Measurements from ENCODE around the gene ATP7B. TPM values are rescaled to one million over a fixed set of nuclear protein-coding genes. Genes with fewer than 3 reads are reported as not detected.

ATP7B gene
- total RNA-seq, 8 experiments from 2014 or later: 0.97 to 7.3 (median 5.6) TPM

DNA sequence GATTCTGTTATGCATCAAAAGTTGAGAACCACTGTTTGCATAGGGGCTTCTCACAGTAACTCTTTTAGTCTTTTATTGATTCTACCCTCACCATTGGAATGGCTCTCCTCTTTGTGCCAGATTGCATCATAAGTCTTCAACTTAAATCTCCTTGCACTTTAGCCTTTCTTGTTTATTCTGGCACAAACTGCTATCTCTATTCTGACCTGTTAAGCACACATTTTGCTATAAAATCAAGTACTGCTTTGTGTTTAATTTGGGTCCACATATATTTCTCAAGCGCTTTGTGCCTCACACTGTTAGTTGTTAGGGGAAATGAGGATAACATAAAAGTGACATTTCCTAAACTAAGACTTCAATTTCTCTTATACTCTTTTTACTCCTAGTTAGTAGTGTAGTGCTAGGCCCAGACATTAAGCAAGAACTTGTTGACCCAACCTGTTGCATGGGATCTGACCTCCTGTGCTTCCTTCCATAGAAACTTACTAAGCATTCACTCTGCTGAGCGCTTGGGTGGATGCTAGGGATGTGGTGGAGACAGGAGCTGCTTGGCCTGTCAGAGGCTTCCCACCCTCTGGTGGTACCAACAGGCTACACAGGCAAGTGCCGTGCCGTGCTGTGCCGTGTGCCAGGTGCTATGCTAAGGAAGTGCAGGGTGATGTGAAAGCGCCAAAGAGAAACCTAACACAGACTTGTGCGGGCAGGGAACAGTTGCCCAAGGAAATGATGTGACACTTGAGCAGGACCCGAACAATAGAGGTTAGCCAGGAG, 14.4 kb upstream of the ATP7B start:
- 80 to 100% (median 97%) methylated on average over 1 to 6 of the region's 8 CpGs; no CpG with 5 or more reads in 1 of the 10 experiments for WGBS, 10 experiments
- no peak for ATAC-seq (replicated peaks in 6 of 8)
- in situ Hi-C loops (cut with MboI; ENCODE audit: low pct_unique_long_range_greater_than_20kb in 2 of 9, low sequenced_read_pairs in 9 of 9, unreplicated experiment in 9 of 9): no loop called here
- no peak overlapping the region for H3K27ac ChIP-seq
- H3K4me1 ChIP-seq (replicated peaks in 1 of 2): no peaks in the 10 kb centered on the region
- no peak overlapping the region for H3K4me3 ChIP-seq

DNA sequence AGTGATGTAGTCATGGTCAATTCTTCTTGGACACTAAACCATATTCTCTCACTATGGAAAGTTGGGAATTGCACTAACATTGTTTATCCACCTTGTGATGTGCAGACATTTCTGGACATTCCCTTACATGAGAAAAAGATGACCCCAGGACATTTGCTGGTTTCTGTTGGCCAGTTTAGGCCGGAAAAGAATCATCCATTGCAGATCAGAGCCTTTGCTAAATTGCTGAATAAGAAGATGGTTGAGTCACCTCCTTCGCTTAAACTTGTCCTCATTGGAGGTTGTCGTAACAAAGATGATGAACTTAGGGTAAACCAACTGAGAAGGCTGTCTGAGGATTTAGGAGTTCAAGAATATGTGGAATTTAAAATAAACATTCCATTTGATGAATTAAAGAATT, 13.2 kb upstream of the ATP7B start, which contains the start of gene UTP14C:
Gene UTP14C, plus strand, starts transcription at position 211 of the 400 bp plus-strand sequence. CDS start 4,114 bp downstream, outside the sequence.
- ATAC-seq (replicated peaks in 6 of 8): no peak
- H3K4me1 ChIP-seq (replicated peaks in 1 of 2): no peaks in the 10 kb centered on the region
- H3K4me3 ChIP-seq: no peak within 1 kb of the TSS
- H3K27ac ChIP-seq: no peak within 1 kb of the TSS
- 60 to 100% (median 100%) methylated on average over 1 to 3 of the region's 3 CpGs; no CpG with 5 or more reads in 1 of the 10 experiments for WGBS, 10 experiments
- in situ Hi-C loops (cut with MboI; ENCODE audit: low pct_unique_long_range_greater_than_20kb in 2 of 9, low sequenced_read_pairs in 9 of 9, unreplicated experiment in 9 of 9): no loop called here

DNA sequence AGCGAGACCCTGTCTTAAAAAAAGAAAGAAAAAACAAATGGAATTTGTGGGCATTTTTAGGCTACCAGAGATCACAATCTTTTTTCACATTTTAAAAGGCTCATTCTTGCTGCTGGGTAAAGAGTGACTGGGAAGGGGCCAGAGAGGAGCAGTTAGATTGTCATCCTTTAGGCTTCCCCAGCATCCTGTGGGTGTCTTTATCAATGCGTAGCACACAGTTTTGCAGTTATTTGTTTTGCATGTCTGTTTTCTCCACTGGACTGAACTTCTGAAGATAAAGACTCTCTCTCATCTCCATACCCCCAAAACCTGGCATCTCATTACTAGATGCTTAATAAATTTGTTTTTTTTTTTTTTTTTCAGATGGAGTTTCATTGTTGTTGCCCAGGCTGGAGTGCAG, 11.1 kb upstream of the ATP7B start:
- in situ Hi-C loops (cut with MboI; ENCODE audit: low pct_unique_long_range_greater_than_20kb in 2 of 9, low sequenced_read_pairs in 9 of 9, unreplicated experiment in 9 of 9): no loop called here
- H3K4me1 ChIP-seq (replicated peaks in 1 of 2): no peaks in the 10 kb centered on the region
- H3K27ac ChIP-seq: no peak overlapping the region
- 83 to 100% (median 100%) methylated on average over 1 to 2 of the region's 2 CpGs; no CpG with 5 or more reads in 3 of the 10 experiments for WGBS, 10 experiments
- ATAC-seq (replicated peaks in 6 of 8): no peak
- H3K4me3 ChIP-seq: no peak overlapping the region

DNA sequence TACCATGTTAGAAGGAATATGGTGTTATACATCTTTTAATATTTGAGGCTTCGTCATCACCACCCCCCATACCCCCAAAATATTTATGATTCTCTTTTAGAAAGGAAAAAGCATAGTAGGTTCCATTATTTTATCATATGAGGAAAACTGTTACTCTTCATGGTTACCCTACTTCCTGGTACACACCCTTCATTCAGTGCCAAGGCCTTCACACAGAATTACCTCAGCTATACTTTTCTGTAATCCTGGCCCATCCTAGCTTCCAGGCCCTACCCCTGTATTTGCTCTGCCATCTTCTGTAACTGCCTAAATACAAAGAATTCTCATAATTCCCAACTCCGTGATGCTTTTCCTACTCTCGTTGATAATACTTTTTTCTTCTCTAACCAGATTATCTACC, 8.9 kb upstream of the ATP7B start:
- no peaks in the 10 kb centered on the region for H3K4me1 ChIP-seq (replicated peaks in 1 of 2)
- no peak overlapping the region for H3K4me3 ChIP-seq
- in situ Hi-C loops (cut with MboI; ENCODE audit: low pct_unique_long_range_greater_than_20kb in 2 of 9, low sequenced_read_pairs in 9 of 9, unreplicated experiment in 9 of 9): no loop called here
- ATAC-seq (replicated peaks in 6 of 8): no peak
- no peak overlapping the region for H3K27ac ChIP-seq
- 60 to 100% (median 94%) methylated on average over 1 to 3 of the region's 3 CpGs; no CpG with 5 or more reads in 1 of the 10 experiments for WGBS, 10 experiments

DNA sequence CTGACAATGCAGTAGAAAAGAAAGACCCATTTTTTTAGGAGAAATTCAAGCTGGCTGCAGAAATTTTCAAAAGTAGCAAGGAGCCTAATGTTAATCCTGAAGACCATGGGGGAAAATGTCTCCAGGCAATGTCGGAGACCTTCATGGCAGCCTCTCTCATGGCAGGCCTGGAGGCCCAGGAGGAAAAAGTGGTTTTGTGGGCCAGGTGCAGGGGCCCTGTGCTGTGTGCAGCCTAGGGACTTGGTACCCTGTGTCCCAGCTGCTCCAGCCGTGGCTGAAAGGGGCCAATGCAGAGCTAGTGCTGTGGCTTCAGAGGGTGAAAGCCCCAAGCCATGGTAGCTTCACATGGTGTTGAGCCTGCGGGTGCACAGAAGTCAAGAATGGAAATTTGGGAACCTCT, 5.0 kb upstream of the ATP7B start:
- in situ Hi-C loops (cut with MboI; ENCODE audit: low pct_unique_long_range_greater_than_20kb in 2 of 9, low sequenced_read_pairs in 9 of 9, unreplicated experiment in 9 of 9): no loop called here
- Histone ChIP-seq H3K27ac (no peak overlapping the region), H3K4me3 (no peak overlapping the region), H3K4me1 (replicated peaks in 1 of 2) (peaks cover 0 to 3% of the 10 kb centered on the region in 2 donors)
- ATAC-seq (replicated peaks in 6 of 8): no peak
- WGBS, 10 experiments: 94 to 100% (median 100%) methylated on average over 1 to 3 of the region's 3 CpGs; no CpG with 5 or more reads in 4 of the 10 experiments

DNA sequence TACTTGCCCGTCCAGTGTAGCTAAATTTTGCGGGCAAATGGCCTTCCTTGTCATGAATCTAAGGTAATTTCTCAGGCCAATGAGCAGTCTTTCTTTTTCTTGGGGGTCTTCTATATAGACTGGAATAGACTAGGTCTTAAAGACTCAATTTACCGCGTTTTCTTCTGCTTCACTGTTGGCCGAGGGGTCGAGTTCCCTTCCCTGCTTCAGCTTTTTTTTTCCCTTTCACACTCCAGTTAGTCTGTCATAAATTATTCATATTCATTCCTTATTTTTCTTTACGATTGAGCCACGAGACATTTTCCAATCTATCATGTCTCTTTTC, 1.2 kb upstream of the ATP7B start:
- peak in 2 of 8 experiments; percentile 0 to 13 for ATAC-seq (replicated peaks in 6 of 8)
- in situ Hi-C loops (cut with MboI; ENCODE audit: low pct_unique_long_range_greater_than_20kb in 2 of 9, low sequenced_read_pairs in 9 of 9, unreplicated experiment in 9 of 9): no loop called here
- WGBS, 10 experiments: 0 to 8% (median 2%) methylated on average over 1 to 7 of the region's 8 CpGs
- Histone ChIP-seq H3K4me1 (replicated peaks in 1 of 2) (peaks cover 3 to 4% of the 10 kb centered on the region in 2 donors), H3K27ac (peak overlapping the region; percentile 68 to 87), H3K4me3 (peak overlapping the region; percentile 65 to 95 (median 75))

DNA sequence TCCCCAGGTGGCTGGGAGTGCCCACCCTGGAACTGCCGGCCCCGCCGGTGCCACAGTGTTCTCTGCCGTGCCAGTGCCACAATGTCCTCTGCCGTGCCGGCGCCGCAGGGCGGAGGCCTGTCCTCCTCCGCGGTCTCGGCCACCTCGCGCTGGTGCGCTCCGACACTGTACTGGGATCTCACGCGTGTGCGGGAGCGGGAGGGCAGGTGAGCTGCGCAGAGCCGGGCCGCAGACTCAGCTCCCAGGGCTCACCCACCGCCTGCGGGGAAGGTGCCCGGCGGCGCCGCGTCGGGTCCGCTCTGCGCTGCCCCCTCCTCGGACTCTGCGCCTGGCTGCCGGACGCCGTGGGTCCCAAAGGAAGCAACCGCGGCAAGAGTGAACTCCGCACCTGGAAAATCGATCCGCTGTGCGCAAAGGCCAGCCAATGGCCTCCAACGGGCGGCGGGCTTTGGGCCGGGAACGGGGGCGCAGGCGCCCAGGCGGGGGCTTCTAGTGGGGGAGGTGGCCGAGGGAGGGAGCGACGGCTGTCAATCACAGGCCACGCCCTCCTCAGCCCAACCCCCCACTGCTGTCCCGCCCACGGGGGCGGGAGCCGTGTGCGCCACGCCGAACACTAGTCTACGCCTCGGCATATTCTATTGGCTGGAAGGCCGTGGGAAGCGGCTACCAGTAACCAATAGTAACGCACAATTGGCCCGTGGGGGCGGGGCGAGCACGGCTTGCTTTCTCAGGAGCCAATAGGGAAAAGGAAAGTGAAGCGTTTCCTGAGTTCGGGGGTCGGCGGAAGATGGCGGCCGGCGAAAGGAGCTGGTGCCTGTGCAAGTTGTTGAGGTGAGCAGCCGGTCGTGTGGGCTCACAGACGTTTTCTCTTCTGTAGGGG, 622 bp upstream of the ATP7B start, which contains the start of gene ALG11:
Gene ALG11, plus strand, starts transcription at position 767 of the 880 bp plus-strand sequence. Its CDS starts 21 bp downstream, at position 788.
- peak within 1 kb of the TSS; percentile 68 to 87 for H3K27ac ChIP-seq
- in situ Hi-C loops (cut with MboI; ENCODE audit: low pct_unique_long_range_greater_than_20kb in 2 of 9, low sequenced_read_pairs in 9 of 9, unreplicated experiment in 9 of 9): no loop called here
- 0 to 4% (median 0%) methylated on average over 1 to 9 of the region's 82 CpGs; no CpG with 5 or more reads in 3 of the 10 experiments for WGBS, 10 experiments

DNA sequence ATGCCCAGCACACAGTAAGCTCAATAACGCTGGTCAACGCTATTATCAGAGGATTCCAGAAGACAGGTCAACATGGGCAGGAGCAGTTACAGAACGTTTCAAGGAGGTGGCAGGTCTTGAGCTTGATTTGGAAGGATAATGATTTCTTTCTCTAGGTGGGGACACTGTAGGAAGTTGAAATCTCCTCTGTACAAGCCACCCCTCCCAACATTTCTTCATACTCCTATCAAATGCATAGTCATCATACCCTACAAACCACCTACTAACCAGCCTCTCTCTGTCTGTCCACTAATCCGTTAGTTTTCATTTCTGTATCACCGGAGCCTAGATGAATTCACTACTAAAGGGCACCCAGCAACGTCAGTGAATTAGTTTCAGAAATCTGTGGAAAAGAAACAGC, 1.3 kb downstream of the ATP7B start:
- H3K27ac ChIP-seq: no peak overlapping the region
- ATAC-seq (replicated peaks in 6 of 8): no peak
- H3K4me1 ChIP-seq (replicated peaks in 1 of 2): peaks cover 3 to 4% of the 10 kb centered on the region in 2 donors
- in situ Hi-C loops (cut with MboI; ENCODE audit: low pct_unique_long_range_greater_than_20kb in 2 of 9, low sequenced_read_pairs in 9 of 9, unreplicated experiment in 9 of 9): no loop called here
- peak overlapping the region in 1 of 5 donors; percentile 6 for H3K4me3 ChIP-seq
- WGBS, 10 experiments: 44 to 100% (median 55%) methylated on average over 2 to 6 of the region's 6 CpGs; no CpG with 5 or more reads in 1 of the 10 experiments

More for the DNA sequence above, 622 bp upstream of the ATP7B start, which contains the start of gene ALG11:
- peak; percentile 97 to 98 (median 98) for ATAC-seq (replicated peaks in 6 of 8)
- Histone ChIP-seq H3K4me3 (peak within 1 kb of the TSS; percentile 65 to 95 (median 75)), H3K4me1 (replicated peaks in 1 of 2) (peaks cover 3 to 4% of the 10 kb centered on the region in 2 donors)

DNA sequence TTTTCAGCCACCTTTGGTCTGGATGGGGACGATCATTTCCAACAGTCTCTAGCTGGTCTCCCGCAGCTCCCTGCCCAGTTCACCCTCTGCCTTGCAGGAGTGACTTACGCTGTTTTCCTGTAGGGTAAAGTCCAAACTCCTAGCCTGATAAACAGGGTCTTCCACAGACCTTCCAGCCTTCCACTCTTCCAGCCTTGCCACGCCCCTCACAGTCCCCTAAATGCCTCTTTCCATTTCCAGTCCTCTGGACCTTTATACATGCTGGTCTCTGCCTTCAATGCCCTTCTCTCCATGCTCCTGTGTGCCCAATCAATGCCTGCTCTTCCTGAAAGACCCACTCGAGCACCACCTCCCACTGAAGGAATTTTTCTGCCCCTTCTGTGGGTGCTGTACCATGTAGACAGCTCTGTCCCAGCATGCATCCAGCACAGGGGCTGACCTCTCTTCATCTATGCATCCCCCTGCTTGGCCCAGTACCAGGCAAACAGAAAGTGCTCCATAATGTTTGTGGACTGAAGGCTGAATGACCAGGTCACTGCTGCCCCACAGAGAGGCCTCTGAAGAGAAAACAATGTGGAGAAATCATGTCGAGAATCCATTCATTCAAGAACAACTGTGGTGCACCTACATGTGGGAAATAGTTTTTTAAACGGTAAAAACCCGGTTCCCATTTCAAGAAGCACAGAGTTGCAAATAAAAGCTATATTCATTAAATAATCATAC, 4.6 kb downstream of the ATP7B start:
- WGBS, 10 experiments: 50 to 92% (median 77%) methylated on average over 1 to 8 of the region's 8 CpGs; no CpG with 5 or more reads in 3 of the 10 experiments
- no peak overlapping the region for H3K4me3 ChIP-seq
- ATAC-seq (replicated peaks in 6 of 8): no peak
- in situ Hi-C loops (cut with MboI; ENCODE audit: low pct_unique_long_range_greater_than_20kb in 2 of 9, low sequenced_read_pairs in 9 of 9, unreplicated experiment in 9 of 9): no loop called here
- no peak overlapping the region for H3K27ac ChIP-seq
- peaks cover 0 to 4% of the 10 kb centered on the region in 2 donors for H3K4me1 ChIP-seq (replicated peaks in 1 of 2)

DNA sequence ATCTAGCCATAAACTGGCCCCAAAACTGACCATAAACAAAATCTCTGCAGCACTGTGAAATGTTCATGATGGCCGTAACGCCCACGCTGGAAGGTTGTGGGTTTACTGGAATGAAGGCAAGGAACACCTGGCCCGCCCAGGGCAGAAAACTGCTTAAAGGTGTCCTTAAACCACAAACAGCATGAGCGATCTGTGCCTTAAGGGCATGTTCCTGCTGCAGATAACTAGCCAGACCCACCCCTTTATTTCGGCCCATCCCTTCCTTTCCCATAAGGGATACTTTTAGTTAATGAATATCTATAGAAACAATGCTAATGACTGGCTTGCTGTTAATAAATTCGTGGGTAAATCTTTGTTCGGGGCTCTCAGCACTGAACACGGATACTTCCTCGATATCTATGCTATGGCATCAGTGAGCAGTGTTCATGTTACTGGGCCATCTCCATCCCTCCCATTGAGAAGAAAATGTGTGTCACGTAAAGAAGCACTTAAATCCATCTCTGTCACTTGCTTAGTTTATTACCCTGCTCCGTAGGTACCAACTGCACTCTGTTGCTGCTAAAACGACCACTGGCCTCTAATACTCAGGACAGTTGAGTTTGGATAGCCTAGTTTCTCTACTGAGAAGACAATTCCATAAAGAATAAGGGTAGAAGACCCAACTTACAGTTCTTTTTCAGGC, 5.3 kb downstream of the ATP7B start:
- no peak for ATAC-seq (replicated peaks in 6 of 8)
- Histone ChIP-seq H3K27ac (no peak overlapping the region), H3K4me1 (replicated peaks in 1 of 2) (peaks cover 0 to 4% of the 10 kb centered on the region in 2 donors), H3K4me3 (no peak overlapping the region)
- 56 to 100% (median 85%) methylated on average over 3 to 10 of the region's 13 CpGs; no CpG with 5 or more reads in 1 of the 10 experiments for WGBS, 10 experiments
- in situ Hi-C loops (cut with MboI; ENCODE audit: low pct_unique_long_range_greater_than_20kb in 2 of 9, low sequenced_read_pairs in 9 of 9, unreplicated experiment in 9 of 9): no loop called here

DNA sequence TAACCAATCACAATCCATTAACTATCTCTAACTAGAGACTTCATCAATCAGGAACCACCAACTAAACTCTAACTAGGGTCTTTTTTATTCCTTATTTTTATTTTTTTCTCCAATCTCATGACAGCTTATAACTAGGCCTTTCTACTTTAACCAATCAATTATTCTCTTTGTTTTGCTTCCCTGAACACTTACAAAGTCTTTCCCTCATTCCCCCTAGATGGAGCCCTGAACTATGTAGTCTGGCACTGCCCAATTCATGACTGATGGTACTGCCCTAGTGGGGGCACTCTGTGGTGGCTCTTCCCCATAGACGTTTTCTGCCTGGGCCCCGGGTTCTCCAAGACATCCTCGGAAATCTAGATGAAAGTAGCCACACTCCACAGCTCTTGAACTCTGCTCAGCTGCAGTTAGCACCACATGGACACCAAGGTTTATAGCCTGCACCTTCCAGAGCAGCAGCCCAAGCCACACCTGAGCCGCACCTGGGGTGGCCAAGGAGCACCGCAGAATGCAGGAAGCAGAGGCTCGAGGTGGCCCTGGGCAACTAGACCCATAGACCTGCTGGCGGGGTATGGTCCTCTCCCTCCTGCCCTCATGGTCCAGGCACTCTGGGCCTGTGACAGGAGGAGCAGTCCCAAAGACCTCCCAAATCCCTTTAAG, 6.6 kb downstream of the ATP7B start:
- WGBS, 10 experiments: 26 to 90% (median 51%) methylated on average over 1 to 6 of the region's 7 CpGs; no CpG with 5 or more reads in 4 of the 10 experiments

DNA sequence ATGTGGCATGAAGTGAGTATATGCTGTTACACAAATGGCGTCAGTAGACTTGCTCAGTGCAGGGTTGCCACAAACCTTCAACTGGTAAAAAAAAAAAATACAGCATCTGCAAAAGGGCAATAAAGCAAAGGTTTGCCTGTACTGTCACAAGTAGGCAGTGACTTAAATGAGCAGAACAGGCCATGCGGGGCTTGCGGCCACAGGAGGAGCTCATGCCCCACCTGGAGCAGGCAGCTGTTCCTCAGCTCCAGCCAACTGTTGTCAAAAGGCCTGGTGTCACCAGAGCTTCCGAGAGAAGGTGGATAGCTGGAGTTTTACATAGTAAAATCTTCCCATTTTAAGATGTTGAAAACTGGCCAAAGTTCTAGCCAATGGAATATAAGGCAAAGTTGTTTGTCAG, 7.7 kb downstream of the ATP7B start:
- no peak overlapping the region for H3K4me3 ChIP-seq
- no peaks in the 10 kb centered on the region for H3K4me1 ChIP-seq (replicated peaks in 1 of 2)
- in situ Hi-C loops (cut with MboI; ENCODE audit: low pct_unique_long_range_greater_than_20kb in 2 of 9, low sequenced_read_pairs in 9 of 9, unreplicated experiment in 9 of 9): no loop called here
- ATAC-seq (replicated peaks in 6 of 8): no peak
- H3K27ac ChIP-seq: no peak overlapping the region
- WGBS, 10 experiments: 50 to 100% (median 92%) methylated on average over 1 to 4 of the region's 4 CpGs; no CpG with 5 or more reads in 4 of the 10 experiments

More for the DNA sequence above, 6.6 kb downstream of the ATP7B start:
- Histone ChIP-seq H3K4me3 (no peak overlapping the region), H3K27ac (no peak overlapping the region), H3K4me1 (replicated peaks in 1 of 2) (no peaks in the 10 kb centered on the region)
- in situ Hi-C loops (cut with MboI; ENCODE audit: low pct_unique_long_range_greater_than_20kb in 2 of 9, low sequenced_read_pairs in 9 of 9, unreplicated experiment in 9 of 9): no loop called here
- ATAC-seq (replicated peaks in 6 of 8): no peak
